ENCODE measurements around the gene CACNA1A.
"Not testable (repeated sequence)": the region's sequence is repeated elsewhere in the genome, so short reads cannot be mapped to it uniquely, and the experiment has no call there.

- TF ChIP-seq CTCF (IDR thresholded peaks at IDR 0.05; ENCODE audit: insufficient read depth, low read length); POLR2AphosphoS5 (IDR thresholded peaks at IDR 0.05; ENCODE audit: low read depth): not testable (repeated sequence)
Measured at GRCh38 chr19:13256398-13256797, 249.9 kb downstream of the CACNA1A start.
